GM23338 (cell line): ENCODE data around the gene TMEM176B.

Source experiments
- CREB1 ChIP-seq: fragments of 250-450 bp; sonication (Bioruptor Pico); IDR thresholded peaks from 2 replicates; pipeline ENCODE4 v1.5.0; 2020; ENCODE audit warnings: low read depth, mild to moderate bottlenecking, moderate library complexity
- EZH2 ChIP-seq: fragments of 200-600 bp; sonication (generic); IDR thresholded peaks from one replicate; pipeline ENCODE4 v1.8.0; 2017; ENCODE audit warnings: antibody characterized with exemption, mild to moderate bottlenecking, low read depth; ENCODE audit not compliant: unreplicated experiment
- EZH2phosphoT487 ChIP-seq: fragments of 200-600 bp; sonication (generic); IDR thresholded peaks from one replicate; pipeline ENCODE4 v1.8.1; 2018; ENCODE audit warnings: antibody characterized with exemption; ENCODE audit not compliant: unreplicated experiment
- JUNB ChIP-seq: IDR thresholded peaks from one replicate; pipeline ENCODE4 v1.6.1; 2016; ENCODE audit warnings: antibody characterized with exemption; ENCODE audit not compliant: unreplicated experiment
- NANOG ChIP-seq: IDR thresholded peaks from 2 replicates; pipeline ENCODE4 v1.6.1; 2016; ENCODE audit warnings: antibody characterized with exemption, borderline replicate concordance
- POLR2AphosphoS5 ChIP-seq: IDR thresholded peaks from 2 replicates; pipeline ENCODE4 v1.6.1; 2016; ENCODE audit warnings: antibody characterized with exemption, low read depth
- STAT1 ChIP-seq: IDR thresholded peaks from one replicate; pipeline ENCODE4 v1.6.1; 2016; ENCODE audit warnings: antibody characterized with exemption; ENCODE audit not compliant: unreplicated experiment
- ZNF331 ChIP-seq: fragments of 250-450 bp; sonication (Bioruptor Pico); IDR thresholded peaks from 2 replicates; pipeline ENCODE4 v1.5.0; 2020; ENCODE audit warnings: low read depth, mild to moderate bottlenecking, moderate library complexity
- TF ChIP-seq, protein P1 (sequence below), 2 experiments: fragments of 200-600 bp in 1 of 2; sonication (generic) in 1 of 2; conservative IDR thresholded peaks; 2 replicates each; pipeline versions ENCODE4 v1.5.1 to v1.6.1; 2016 to 2017; ENCODE audit warnings: antibody characterized with exemption in 2 of 2, low read depth in 2 of 2, mild to moderate bottlenecking in 2 of 2, moderate library complexity in 1 of 2
- TF ChIP-seq, protein P2 (sequence below): IDR thresholded peaks from one replicate; pipeline ENCODE4 v1.6.1; 2018; ENCODE audit warnings: antibody characterized with exemption; ENCODE audit not compliant: unreplicated experiment
- TF ChIP-seq, protein P3 (sequence below): IDR thresholded peaks from 2 replicates; pipeline ENCODE4 v1.6.1; 2016; ENCODE audit warnings: antibody characterized with exemption

DNA sequence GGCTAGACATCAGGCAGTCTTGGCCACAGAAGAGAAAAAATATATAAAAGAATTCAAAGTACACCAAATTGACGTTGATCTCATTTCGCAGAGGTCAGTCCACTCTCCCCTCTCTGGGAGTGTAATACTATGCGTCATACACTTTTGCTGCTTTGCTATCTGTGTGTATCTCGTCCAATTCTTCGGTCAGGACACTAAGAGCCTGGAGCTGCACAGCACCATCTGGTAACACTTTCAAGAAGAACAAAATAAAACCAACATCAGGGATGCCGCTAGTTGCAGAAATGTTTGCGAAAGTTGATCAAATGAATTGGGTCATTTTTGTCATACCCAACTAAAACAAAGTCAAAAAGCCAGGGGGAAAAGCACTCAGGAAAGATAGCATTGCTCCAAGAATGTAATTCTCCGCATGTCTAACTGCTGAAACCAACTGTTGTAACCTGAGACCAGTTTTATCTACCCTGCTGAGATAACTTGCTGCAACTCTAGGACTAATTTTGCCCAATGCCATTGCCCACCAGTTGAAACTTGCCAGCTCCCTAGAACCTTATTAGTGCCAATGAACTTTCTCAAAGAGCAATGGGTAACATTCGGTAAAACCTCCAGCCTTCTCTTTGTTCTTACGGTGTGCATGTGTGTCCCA, 23.4 kb upstream of the TMEM176B start:
- TF ChIP-seq, protein P1, sequence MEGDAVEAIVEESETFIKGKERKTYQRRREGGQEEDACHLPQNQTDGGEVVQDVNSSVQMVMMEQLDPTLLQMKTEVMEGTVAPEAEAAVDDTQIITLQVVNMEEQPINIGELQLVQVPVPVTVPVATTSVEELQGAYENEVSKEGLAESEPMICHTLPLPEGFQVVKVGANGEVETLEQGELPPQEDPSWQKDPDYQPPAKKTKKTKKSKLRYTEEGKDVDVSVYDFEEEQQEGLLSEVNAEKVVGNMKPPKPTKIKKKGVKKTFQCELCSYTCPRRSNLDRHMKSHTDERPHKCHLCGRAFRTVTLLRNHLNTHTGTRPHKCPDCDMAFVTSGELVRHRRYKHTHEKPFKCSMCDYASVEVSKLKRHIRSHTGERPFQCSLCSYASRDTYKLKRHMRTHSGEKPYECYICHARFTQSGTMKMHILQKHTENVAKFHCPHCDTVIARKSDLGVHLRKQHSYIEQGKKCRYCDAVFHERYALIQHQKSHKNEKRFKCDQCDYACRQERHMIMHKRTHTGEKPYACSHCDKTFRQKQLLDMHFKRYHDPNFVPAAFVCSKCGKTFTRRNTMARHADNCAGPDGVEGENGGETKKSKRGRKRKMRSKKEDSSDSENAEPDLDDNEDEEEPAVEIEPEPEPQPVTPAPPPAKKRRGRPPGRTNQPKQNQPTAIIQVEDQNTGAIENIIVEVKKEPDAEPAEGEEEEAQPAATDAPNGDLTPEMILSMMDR (conservative IDR thresholded peaks at IDR 0.05; ENCODE audit: low read depth in 2 of 2) = no peak
- TF ChIP-seq POLR2AphosphoS5 = no peak
- TF ChIP-seq EZH2phosphoT487 = no peak
- TF ChIP-seq ZNF331 (CRISPR knock-in tag) = no peak
- no peak for TF ChIP-seq EZH2
- TF ChIP-seq, protein P2, sequence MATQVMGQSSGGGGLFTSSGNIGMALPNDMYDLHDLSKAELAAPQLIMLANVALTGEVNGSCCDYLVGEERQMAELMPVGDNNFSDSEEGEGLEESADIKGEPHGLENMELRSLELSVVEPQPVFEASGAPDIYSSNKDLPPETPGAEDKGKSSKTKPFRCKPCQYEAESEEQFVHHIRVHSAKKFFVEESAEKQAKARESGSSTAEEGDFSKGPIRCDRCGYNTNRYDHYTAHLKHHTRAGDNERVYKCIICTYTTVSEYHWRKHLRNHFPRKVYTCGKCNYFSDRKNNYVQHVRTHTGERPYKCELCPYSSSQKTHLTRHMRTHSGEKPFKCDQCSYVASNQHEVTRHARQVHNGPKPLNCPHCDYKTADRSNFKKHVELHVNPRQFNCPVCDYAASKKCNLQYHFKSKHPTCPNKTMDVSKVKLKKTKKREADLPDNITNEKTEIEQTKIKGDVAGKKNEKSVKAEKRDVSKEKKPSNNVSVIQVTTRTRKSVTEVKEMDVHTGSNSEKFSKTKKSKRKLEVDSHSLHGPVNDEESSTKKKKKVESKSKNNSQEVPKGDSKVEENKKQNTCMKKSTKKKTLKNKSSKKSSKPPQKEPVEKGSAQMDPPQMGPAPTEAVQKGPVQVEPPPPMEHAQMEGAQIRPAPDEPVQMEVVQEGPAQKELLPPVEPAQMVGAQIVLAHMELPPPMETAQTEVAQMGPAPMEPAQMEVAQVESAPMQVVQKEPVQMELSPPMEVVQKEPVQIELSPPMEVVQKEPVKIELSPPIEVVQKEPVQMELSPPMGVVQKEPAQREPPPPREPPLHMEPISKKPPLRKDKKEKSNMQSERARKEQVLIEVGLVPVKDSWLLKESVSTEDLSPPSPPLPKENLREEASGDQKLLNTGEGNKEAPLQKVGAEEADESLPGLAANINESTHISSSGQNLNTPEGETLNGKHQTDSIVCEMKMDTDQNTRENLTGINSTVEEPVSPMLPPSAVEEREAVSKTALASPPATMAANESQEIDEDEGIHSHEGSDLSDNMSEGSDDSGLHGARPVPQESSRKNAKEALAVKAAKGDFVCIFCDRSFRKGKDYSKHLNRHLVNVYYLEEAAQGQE = no peak
- TF ChIP-seq, protein P3, sequence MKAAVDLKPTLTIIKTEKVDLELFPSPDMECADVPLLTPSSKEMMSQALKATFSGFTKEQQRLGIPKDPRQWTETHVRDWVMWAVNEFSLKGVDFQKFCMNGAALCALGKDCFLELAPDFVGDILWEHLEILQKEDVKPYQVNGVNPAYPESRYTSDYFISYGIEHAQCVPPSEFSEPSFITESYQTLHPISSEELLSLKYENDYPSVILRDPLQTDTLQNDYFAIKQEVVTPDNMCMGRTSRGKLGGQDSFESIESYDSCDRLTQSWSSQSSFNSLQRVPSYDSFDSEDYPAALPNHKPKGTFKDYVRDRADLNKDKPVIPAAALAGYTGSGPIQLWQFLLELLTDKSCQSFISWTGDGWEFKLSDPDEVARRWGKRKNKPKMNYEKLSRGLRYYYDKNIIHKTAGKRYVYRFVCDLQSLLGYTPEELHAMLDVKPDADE = no peak
- no peak for TF ChIP-seq CREB1 (CRISPR knock-in tag)
- no peak for TF ChIP-seq STAT1
- no peak for TF ChIP-seq JUNB
- TF ChIP-seq NANOG = no peak
